ENCODE measurements around the gene AFG3L2. TPM values are rescaled to one million over a fixed set of nuclear protein-coding genes. Genes with fewer than 3 reads are reported as not detected.

Gene AFG3L2
- total and polyA plus RNA-seq, 2 of the 8 experiments (the other 6 are each of a cell fraction or from before 2014, with no cell fraction given): 29.7 to 84.8 TPM

DNA sequence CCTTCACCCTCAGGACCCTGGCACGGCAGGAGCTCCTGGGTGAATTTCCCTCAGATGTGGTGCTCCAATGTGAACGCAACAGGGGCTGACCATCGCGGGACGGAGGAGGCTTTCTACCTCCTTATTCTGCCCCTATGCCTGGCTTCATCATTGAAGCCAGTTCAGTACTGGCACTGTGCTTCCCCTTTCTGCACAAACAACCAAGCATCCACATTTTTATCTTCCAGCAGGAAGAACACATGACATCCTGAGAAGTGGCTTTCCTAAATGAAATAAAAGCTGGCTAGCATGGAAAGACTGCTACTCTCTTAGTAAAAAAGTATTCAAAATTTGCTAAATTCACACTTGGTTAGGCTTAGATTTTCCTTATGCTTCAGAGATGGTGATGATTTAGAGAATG is 24.8 kb downstream of the AFG3L2 start:
- POLR2A ChIA-PET (ENCODE audit: partially characterized antibody): interaction anchor here (0.7 kb wide), 1 partner anchor 25 kb away, joined by 3 read pairs; no protein-coding TSS in a partner anchor
- Histone ChIP-seq H3K79me1 (ENCODE audit: low read depth, low read length) (peaks cover 2% of the 10 kb centered on the region; the same call in 1 of the 2 replicates), H4K91ac (replicated peaks; ENCODE audit: insufficient read length, low read length) (no peak overlapping the region), H3K79me2 (ENCODE audit: control insufficient read depth in 1 of 2, insufficient read depth in 2 of 2, low read length in 2 of 2) (no peaks in the 10 kb centered on the region), H3K4me3 (ENCODE audit: extremely low read depth in 1 of 4, insufficient read depth in 2 of 4, low read depth in 3 of 4, low read length in 4 of 4) (no peak overlapping the region), H3K4ac (replicated peaks; ENCODE audit: insufficient read length, low read depth, low read length) (no peak overlapping the region), H3K4me1 (replicated peaks in 1 of 4; ENCODE audit: control insufficient read depth in 3 of 4, insufficient read depth in 4 of 4, low read length in 3 of 4) (no peaks in the 10 kb centered on the region), H2BK120ac (replicated peaks; ENCODE audit: low read depth, low read length) (no peak overlapping the region), H2AFZ (ENCODE audit: low read length) (no peak overlapping the region), H3K23ac (ENCODE audit: insufficient read length) (no peak overlapping the region), H2AK5ac (ENCODE audit: low read depth, low read length) (no peak overlapping the region), H3K36me3 (ENCODE audit: control insufficient read depth in 2 of 4, insufficient read depth in 4 of 4, low read length in 3 of 4) (peaks cover 14 to 80% (median 33%) of the 10 kb centered on the region in 4 experiments), H3K23me2 (ENCODE audit: low read depth, low read length) (no peaks in the 10 kb centered on the region), H4K20me1 (replicated peaks in 1 of 2; ENCODE audit: control insufficient read depth in 1 of 2, insufficient read depth in 2 of 2, low read length in 2 of 2) (peaks cover 0 to 9% of the 10 kb centered on the region in 2 experiments), H3K9me3 (ENCODE audit: insufficient read depth in 2 of 2, low read depth in 1 of 2, low read length in 1 of 2) (no peaks in the 10 kb centered on the region), H3K9ac (replicated peaks in 1 of 4; ENCODE audit: extremely low read depth in 1 of 4, low read depth in 3 of 4, low read length in 3 of 4) (no peak overlapping the region), H2BK5ac (ENCODE audit: low read depth, low read length) (no peak overlapping the region), H3K27ac (ENCODE audit: low read depth, low read length) (no peak overlapping the region), H4K5ac (ENCODE audit: insufficient read length, low read depth, low read length) (no peak overlapping the region), H2BK15ac (ENCODE audit: low read length) (no peak overlapping the region), H2BK20ac (ENCODE audit: low read length) (no peak overlapping the region), H3K4me2 (ENCODE audit: insufficient read depth in 1 of 2, low read depth in 2 of 2, low read length in 2 of 2) (no peak overlapping the region), H3K18ac (ENCODE audit: extremely low read depth, low read length) (no peak overlapping the region), H3K14ac (ENCODE audit: insufficient read length) (no peak overlapping the region), H3K27me3 (replicated peaks in 1 of 4; ENCODE audit: control insufficient read depth in 3 of 4, extremely low read depth in 1 of 4, insufficient read depth in 3 of 4, low read length in 3 of 4) (no peaks in the 10 kb centered on the region), H4K8ac (ENCODE audit: extremely low read depth, insufficient read depth, low read length) (no peak overlapping the region), H3K56ac (replicated peaks; ENCODE audit: insufficient read length, low read depth, low read length) (no peak overlapping the region), H2BK12ac (ENCODE audit: low read depth, low read length) (no peak overlapping the region)
- FAIRE-seq (no peak), DNase-seq (ENCODE audit: low read depth in 1 of 2, low spot score in 2 of 2) (no peak)
- 96% methylated on average over 5 of the region's 5 CpGs; no CpG with 5 or more reads in 1 of the 2 experiments for WGBS, 2 experiments (ENCODE audit: extremely low coverage in 1 of 2, insufficient coverage in 1 of 2, insufficient read length in 1 of 2, insufficient replicate concordance in 2 of 2, low coverage in 1 of 2, low lambda C conversion rate in 2 of 2, missing lambda C conversion rate in 1 of 2)
- no peak for TF ChIP-seq RNF2 (IDR thresholded peaks at IDR 0.05; ENCODE audit: borderline replicate concordance, low read depth, low read length, missing control alignments, poor library complexity, severe bottlenecking)
- TF ChIP-seq NANOG (IDR thresholded peaks at IDR 0.05; ENCODE audit: insufficient read depth, low read depth, low read length, poor library complexity, severe bottlenecking): no peak
- no peak for TF ChIP-seq SP4 (IDR thresholded peaks at IDR 0.05; ENCODE audit: low read length)
- TF ChIP-seq RXRA (IDR thresholded peaks at IDR 0.05; ENCODE audit: insufficient read depth, low read depth, low read length): no peak
- TF ChIP-seq CHD1 (IDR thresholded peaks at IDR 0.05; ENCODE audit: low read depth, low read length): no peak
- TF ChIP-seq PHF8 (conservative IDR thresholded peaks at IDR 0.05; ENCODE audit: low read depth, low read length): no peak
- no peak for TF ChIP-seq RBBP5 (IDR thresholded peaks at IDR 0.05; ENCODE audit: borderline replicate concordance, low read depth, low read length)
- TF ChIP-seq TCF12 (IDR thresholded peaks at IDR 0.05; ENCODE audit: low read depth, low read length): no peak
- no peak for TF ChIP-seq SUZ12 (IDR thresholded peaks at IDR 0.05; ENCODE audit: low read length)
- no peak for TF ChIP-seq NRF1 (IDR thresholded peaks at IDR 0.05; ENCODE audit: low read depth, low read length)
- TF ChIP-seq GABPA (IDR thresholded peaks at IDR 0.05; ENCODE audit: borderline replicate concordance, insufficient read depth, low read length): no peak
- no peak for TF ChIP-seq GTF2F1 (IDR thresholded peaks at IDR 0.05; ENCODE audit: borderline replicate concordance, low read depth, low read length)
- no peak for TF ChIP-seq CREB1 (IDR thresholded peaks at IDR 0.05)
- no peak for TF ChIP-seq KDM4A (IDR thresholded peaks at IDR 0.05; ENCODE audit: low read depth, low read length, severe bottlenecking)
- CTCF ChIA-PET (ENCODE audit: partially characterized antibody): interaction anchor here (1.3 to 4.5 kb wide), 3 partner anchors 9 to 69 kb away, joined by 4 to 26 read pairs (median 10); no protein-coding TSS in a partner anchor

All from H1 (cell line).